Measurements from ENCODE around the gene ZSCAN10. TPM values are rescaled to one million over a fixed set of nuclear protein-coding genes. Genes with fewer than 3 reads are reported as not detected.

Gene ZSCAN10
- total RNA-seq, 1 experiment from 2014 or later, result 207 TPM

GRCh38 chr16:3115561-3115960 lies 16.5 kb upstream of the ZSCAN10 start:
- H3K4ac ChIP-seq (ENCODE audit: low read depth, low read length), result no peak overlapping the region
- no peak overlapping the region for H3K56ac ChIP-seq (ENCODE audit: insufficient read length, low read depth, low read length)
- TF ChIP-seq, protein P1, sequence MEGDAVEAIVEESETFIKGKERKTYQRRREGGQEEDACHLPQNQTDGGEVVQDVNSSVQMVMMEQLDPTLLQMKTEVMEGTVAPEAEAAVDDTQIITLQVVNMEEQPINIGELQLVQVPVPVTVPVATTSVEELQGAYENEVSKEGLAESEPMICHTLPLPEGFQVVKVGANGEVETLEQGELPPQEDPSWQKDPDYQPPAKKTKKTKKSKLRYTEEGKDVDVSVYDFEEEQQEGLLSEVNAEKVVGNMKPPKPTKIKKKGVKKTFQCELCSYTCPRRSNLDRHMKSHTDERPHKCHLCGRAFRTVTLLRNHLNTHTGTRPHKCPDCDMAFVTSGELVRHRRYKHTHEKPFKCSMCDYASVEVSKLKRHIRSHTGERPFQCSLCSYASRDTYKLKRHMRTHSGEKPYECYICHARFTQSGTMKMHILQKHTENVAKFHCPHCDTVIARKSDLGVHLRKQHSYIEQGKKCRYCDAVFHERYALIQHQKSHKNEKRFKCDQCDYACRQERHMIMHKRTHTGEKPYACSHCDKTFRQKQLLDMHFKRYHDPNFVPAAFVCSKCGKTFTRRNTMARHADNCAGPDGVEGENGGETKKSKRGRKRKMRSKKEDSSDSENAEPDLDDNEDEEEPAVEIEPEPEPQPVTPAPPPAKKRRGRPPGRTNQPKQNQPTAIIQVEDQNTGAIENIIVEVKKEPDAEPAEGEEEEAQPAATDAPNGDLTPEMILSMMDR (conservative IDR thresholded peaks at IDR 0.05), result peak; percentile 51
- H2BK20ac ChIP-seq (ENCODE audit: low read depth, low read length, poor library complexity, severe bottlenecking), result no peak overlapping the region
- Mint-ChIP-seq H3K27me3 (ENCODE audit: low read depth) (no peaks in the 10 kb centered on the region), H3K4me1 (peaks cover 16 to 20% of the 10 kb centered on the region in 2 experiments), H3K9me3 (no peaks in the 10 kb centered on the region), H3K27ac (no peak overlapping the region; a peak in 1 of 7 replicates), H3K4me3 (no peak overlapping the region), H3K36me3 (ENCODE audit: insufficient read depth in 1 of 3, low read depth in 3 of 3) (peaks cover 14 to 40% (median 30%) of the 10 kb centered on the region in 3 experiments)
- H2AFZ ChIP-seq (ENCODE audit: low read length), result no peak overlapping the region
- no peaks in the 10 kb centered on the region for H3K4me1 ChIP-seq (ENCODE audit: insufficient read depth, low read length)
- H3K27me3 ChIP-seq (ENCODE audit: insufficient read depth, low read length), result no peaks in the 10 kb centered on the region
- no peak overlapping the region for H3T11ph ChIP-seq (ENCODE audit: low read length)
- no peak overlapping the region for H3K23ac ChIP-seq (ENCODE audit: insufficient read length, low read depth, low read length)
- no peak overlapping the region for H2BK5ac ChIP-seq (ENCODE audit: insufficient read length, low read length)
- H2AK5ac ChIP-seq (ENCODE audit: insufficient read length, low read length), result no peak overlapping the region
- no peaks in the 10 kb centered on the region for H3K9me3 ChIP-seq (ENCODE audit: control insufficient read depth, low read depth, low read length)
- WGBS (ENCODE audit: extremely low coverage, insufficient read length, low lambda C conversion rate), result no CpG with 5 or more reads among the region's 14 CpGs
- DNase-seq, result peak; percentile 86
- H4K91ac ChIP-seq (ENCODE audit: insufficient read length, low read depth, low read length), result no peak overlapping the region
- no peak overlapping the region for H3K14ac ChIP-seq (ENCODE audit: insufficient read depth, low read length)
- no peak overlapping the region for H2BK120ac ChIP-seq (ENCODE audit: low read depth, low read length, poor library complexity, severe bottlenecking)
- H2BK15ac ChIP-seq (ENCODE audit: low read depth, low read length), result no peak overlapping the region
- H4K5ac ChIP-seq (ENCODE audit: insufficient read length, low read depth, low read length), result no peak overlapping the region
- H3K9ac ChIP-seq (ENCODE audit: extremely low read depth, insufficient read length, low read length), result no peak overlapping the region
- H3K18ac ChIP-seq (ENCODE audit: insufficient read length, low read depth, low read length), result no peak overlapping the region
- H3K23me2 ChIP-seq (ENCODE audit: insufficient read length, low read depth, low read length, poor library complexity, severe bottlenecking), result peaks cover 9% of the 10 kb centered on the region
- H3K79me1 ChIP-seq (ENCODE audit: insufficient read depth, low read depth, low read length, poor library complexity, severe bottlenecking), result peaks cover 2% of the 10 kb centered on the region
- no peak overlapping the region for H3K4me2 ChIP-seq (ENCODE audit: insufficient read depth, insufficient read length, low read length)
- H4K8ac ChIP-seq (replicated peaks; ENCODE audit: insufficient read length, low read depth, low read length), result no peak overlapping the region
- no peaks in the 10 kb centered on the region for H4K20me1 ChIP-seq (ENCODE audit: control insufficient read depth, insufficient read depth, insufficient read length)
- no peaks in the 10 kb centered on the region; the same call in 1 of the 2 replicates for H3K79me2 ChIP-seq (ENCODE audit: insufficient read depth, low read length)
- no peak overlapping the region for H2BK12ac ChIP-seq (ENCODE audit: insufficient read length, low read depth, low read length)
- no peak overlapping the region for H3K27ac ChIP-seq (ENCODE audit: insufficient read length, low read depth, low read length)

Data from H9 (cell line).